Activated CD4-positive, alpha-beta T cell treated with anti-CD3 and anti-CD28 coated beads, Interleukin-2, amount 50 U/mL, for 16 hours (primary cell): ENCODE data around the gene NEMP2.
A peak's percentile ranks its signal among the peaks of the same experiment; 100 is the strongest.
"Not testable (repeated sequence)": the region's sequence is repeated elsewhere in the genome, so short reads cannot be mapped to it uniquely, and the experiment has no call there.

Source experiments
- DNase-seq: peaks from one replicate; pipeline ENCODE4 v3.0.0-alpha.2; 2020

The NEMP2 gene

DNA sequence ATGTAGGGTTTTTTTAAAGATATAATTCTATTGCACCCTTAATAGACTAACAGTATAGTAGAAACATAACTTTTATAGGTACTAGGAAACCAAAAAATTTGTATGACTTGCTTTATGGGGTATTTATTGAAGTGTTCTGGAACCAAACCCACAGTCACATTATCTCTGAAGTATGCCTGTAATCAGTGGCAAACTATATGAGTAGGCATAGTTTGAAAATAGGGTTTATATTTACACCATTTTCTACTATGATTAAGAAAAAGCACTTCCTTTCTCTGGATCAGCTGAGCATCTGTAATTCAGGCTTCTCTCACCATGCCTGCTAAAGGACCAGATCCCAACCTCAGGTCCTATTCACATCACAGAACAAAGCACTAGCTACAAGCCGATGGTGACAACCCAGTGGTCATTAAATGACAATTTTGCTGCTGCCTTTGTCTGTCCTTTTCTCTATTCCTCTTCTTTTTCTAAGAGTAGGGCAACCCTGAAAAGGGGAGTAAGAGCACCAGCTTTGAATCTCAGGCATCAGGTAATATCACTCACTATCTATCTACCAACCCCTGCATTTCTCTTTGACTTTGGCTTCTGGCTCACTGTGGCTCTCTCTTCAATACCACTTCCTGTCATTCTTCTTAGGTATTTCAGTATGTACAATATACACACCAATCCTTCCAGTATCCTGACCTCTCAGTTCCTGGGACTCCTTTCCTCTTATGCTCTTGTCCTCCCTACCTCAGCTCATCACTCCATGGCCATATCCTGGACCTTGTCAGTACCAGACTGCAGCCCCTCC, 14.4 kb downstream of the NEMP2 start:
- DNase-seq: no peak

DNA sequence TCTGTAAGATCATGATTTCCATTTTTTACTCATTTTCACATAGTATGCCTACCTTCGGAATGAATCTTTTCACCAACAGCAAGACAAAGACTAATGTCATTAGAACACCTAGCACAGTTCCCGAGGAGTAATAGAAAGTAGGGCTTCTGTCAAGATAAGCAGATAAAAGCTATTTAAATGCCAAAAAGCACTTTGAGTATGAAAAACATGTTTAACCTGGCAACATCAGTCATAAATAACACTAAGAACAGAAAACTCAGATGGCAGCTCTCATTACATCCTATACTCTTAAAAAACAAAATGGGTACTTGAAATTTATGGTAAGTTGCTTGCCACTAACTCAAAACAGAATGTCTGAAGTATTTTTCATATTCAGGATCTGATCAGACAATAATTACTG, 17.1 kb downstream of the NEMP2 start:
- no peak for DNase-seq

DNA sequence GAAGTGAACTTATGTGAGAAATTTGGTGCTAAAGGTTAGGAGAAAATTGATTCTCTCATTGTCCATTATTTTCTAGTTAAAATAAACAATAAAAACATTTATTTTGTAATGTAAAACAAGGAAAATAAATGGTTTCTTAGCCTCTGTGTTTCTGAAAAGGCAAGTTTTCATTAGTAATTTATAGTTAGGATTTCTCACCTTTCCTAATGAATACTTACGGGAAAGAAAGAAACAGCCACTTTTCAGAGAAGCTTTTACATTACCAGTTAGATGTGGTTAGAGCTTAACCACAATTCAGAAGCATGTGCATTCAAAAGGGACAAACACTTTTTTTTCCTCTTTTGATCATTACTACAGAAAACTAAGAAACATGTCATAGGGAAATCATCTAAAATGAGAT, 18.8 kb downstream of the NEMP2 start:
- DNase-seq: peak; percentile 45

DNA sequence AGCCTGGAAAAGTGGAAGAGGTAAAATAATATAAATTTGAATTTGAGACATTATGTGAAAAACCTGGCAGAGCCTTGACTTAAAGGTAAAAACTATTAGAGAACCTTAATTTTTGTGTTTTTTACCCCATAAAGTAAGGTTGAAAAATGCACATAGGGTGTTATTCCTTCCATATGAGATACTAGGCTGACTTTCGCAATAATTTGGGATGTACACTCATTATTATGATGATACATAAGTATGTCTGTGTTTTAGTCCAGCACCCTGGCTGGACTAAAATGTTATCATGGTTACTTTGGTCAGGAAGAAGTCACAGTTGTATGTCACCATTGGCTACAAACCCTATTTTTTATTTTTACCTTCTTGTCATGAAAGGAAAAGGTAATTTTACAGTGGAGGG, 19.8 kb downstream of the NEMP2 start:
- no peak for DNase-seq

DNA sequence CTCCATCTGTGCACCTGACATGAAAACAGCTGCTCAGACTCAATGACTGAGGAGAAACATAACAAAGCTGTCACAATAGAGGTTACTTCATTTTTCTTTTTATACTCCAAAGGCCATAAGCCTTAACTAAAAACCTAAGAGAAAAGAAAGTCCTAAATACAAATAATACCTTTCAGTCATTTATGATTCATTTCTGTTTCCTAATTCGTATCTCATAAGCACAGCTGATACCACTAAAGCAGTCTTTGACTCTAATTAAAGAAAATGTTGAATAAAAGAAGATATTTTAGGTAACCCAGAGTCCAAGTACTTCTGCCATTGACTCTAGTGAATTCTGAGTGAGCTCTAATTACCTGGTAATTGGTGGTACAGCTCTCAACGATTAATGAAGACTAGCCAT, 20.6 kb downstream of the NEMP2 start:
- DNase-seq: no peak

DNA sequence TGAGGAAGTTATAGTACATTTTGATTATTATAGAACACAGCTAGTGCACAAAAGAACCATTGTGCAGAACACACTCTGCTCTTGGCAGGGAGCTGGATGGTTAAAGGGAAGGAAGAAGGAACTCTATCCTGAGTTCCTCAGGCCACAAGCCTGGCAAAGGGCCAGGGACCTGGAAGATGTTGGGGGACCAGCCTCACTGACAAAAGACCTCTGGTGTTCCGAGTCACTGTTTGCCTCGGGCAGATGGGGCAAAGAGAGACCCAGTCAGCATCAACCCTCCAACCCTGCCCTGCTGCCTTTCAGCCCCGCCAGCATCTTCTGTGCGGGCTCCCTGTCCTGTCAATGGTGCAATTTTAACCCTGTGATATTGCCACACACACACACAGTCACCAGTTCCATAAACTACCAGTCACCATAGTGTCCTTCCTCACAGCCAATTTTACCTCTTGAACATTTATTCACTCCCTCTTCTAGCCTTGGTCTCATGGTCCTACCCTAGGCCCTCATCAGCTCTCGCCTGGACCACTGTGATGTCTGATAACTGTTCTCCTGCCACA, 21.9 kb downstream of the NEMP2 start:
- no peak for DNase-seq

DNA sequence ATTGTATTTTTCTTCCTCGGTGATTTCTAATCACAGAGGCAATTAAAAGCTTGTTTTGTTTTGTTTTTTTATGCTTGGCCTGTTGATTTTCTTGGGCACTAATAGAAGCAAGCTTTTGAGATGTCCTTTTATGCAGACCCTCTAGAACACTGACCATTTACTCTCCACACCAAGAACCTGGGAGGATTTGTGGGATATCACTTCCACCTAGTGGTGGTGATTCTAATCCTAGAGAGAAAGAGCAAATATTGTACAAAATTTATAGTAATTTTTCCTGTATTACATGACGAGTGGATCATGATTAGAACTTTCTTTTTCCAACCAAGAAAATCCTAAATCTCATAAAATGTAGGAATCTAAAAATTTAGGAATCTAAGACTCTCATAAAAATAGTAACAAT, 23.4 kb downstream of the NEMP2 start:
- no peak for DNase-seq

DNA sequence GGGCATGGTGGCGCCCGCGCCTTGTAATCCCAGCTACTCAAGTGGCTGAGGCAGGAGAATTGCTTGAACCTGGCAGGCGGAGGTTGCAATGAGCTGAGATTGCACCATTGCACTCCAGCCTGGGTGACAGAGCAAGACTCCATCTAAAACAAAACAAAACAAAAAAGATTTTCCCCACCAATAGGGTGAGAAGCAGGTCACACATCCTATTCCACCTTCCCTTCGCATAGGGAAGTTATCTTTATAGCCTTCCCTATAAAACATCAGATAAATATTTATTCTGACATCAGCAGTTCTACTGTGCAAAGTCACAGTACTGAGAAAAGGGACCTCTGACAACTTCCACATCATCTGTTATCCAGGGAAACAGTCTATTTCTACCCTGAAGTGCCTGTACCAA, 24.6 kb downstream of the NEMP2 start:
- not testable (repeated sequence) for DNase-seq

DNA sequence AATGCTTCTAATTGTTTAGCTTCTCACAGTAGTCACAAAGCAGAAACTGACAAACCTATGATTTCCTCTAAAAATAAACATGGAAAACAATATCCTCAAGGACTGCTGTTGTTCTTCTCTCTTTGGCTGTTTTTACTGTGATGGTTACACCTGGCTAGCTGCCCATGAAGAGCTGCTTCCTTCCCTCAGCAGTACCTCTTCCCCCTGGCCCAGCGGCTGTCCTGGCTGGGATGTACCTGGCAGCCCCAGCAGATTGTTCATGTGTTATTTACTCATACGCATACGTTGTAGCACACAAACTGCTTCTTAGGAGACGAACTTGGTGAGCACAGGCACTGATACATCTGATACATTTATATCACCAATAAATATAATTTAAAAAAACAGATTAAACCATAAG, 27.4 kb downstream of the NEMP2 start:
- DNase-seq: no peak

DNA sequence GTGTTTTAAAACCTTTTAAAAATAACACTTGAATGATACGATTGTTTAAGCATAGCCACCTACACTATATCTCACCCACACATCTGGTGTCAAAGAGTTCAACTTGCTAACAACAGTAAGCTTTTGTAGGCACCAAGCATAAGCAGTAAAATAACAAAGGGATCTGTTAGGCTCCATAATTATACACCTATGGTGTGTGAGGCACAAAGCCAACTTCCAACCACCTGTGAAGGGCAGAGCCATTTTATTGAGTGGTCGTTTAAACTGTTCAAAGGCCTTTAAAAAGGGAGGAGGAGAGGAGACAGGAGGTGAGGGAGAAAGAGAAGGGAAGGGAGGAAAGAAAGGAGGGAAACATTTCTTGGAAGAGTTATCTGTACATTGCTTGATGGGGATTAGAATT, 27.9 kb downstream of the NEMP2 start:
- DNase-seq: no peak

DNA sequence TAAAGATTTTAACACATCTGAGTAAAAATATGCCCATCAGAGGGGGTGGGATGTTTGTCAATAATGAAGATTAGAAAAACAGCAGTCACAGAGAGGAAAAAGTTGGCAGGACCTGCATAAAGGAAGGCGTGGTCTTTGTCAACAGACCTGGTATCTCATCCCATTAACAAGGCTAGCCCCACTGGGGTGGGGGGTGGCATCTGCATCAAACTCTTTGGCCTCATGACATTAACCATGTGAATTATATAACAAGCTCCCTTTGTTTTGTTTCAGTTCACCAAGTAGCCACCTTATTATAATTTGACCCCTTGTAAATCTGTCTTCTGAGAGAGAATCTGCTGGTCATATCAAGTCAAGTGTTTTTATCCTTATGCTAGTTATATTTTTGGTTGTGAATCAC, 28.8 kb downstream of the NEMP2 start:
- no peak for DNase-seq

DNA sequence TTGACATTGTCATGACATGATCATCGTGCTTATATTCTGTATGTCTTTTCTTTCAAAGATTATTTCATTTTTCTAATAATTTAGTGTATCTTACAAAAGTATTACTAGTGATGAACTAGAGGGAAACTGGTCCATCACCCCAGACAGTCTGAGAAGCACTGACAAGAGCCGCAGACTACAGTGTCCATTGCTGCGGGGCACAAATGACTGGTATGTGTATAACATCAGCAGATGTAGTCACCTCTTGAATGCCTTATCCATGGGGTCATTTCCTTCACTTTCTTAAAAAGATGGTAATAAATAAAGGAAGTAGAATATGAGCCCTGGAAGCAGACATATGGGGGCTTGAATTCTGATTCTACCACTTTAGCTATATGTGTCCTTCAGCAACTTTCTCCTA, 29.6 kb downstream of the NEMP2 start:
- DNase-seq: no peak

DNA sequence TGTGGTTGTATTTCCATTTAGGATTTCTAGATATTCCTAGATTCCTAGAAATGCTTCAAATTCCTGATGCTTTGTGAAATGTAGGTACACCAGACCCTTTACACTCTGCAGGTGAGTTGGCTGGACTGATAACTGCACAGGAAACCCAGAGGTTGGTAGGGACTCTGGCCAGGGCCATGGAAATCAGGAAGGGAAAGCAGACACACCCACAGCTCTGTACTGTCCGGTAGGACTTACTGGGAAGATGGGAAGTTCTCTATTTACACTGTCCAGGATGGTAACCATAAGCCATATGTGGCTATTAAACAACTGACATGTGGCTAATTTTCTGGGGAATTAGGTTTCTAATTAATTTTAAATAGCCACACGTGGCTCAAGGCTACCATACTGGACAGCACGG, 31.4 kb downstream of the NEMP2 start:
- no peak for DNase-seq

DNA sequence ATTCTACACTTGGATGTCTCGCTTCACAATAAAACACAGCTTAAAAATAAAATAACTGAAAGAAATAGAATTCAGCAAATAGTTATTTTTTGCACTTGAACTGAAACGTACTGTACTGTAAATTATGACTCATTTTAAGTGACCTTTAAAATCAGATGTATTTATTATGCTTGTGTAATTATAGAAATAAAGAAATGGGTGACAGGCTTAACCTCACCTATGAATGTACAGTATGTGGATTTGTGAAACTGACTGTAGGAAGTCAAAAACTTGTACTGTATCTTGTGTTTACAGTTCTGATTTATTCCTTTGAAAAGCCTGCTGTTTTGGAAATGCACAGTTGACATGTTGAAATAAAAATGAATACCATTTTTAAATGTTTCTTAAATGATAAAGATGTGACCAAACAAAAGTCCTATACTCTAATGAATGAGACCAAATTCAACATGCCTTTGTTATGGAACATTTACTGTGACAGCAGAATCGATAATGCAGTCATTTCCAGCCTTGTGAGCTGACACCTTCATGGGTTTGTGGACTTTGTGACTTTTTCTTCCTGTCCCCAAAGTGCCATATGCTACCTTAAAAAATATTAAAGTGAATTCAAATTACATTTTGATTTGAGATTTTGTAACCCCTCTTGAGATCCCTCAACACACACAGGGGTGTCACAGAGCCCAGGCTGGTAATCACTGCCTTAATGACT, 32.7 kb downstream of the NEMP2 start:
- no peak for DNase-seq

DNA sequence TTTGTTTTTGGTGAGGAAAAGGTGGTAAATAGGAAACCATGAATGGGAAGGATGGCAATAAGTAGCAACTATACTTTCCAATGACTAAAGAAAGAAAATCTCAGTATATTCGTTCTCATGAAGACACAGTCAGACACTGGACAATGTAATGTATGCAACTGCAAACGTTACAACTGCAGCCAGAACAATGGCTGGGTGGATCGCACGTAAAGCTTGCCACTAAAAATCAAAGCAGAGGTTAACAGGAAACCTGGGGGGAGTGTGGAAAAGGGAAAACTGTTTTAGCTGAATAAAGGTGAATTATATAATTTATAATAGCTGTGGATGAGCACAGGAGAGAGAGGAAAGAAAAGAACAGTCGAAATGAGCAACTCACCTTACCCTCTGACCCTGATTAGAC, 33.3 kb downstream of the NEMP2 start:
- DNase-seq: no peak

DNA sequence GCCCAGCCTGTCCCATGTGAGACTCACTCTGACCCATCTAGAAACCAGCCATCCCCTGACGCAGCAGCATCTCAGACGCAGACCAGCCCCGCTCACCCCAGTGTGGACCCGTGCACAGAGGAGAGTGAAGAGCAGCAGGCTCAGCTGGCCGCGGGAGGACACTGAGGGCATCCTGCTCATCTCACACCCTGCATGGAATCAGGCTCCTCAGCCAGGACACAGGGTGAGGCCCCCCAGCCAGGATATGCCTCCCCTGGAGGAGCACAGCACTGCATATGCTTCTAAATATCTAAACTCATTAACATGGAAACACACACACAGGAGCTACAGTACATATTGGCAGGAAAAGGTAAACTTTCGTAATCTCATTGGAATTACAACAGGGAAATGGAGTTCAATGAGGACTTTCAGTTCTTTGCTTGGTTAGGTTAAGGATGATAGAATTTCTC, 34.4 kb downstream of the NEMP2 start:
- no peak for DNase-seq

DNA sequence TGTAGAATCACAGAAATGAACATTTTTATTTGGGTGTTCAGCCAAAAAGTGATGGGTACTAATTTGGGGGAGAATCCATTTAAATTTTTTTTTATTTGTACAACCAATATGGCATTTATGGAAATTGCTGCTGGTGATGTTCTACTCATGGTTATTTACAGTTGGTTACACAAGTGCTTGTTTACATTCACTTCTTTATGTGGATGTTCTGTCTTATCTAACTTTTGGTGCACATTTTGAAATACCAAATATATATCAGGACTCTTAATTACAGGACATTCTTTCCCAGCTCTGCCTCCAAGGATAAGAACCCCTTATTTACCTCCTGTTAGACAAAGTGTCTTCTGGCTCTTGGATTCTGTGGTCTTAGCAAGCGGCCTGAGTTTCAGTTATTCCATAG, 35.2 kb downstream of the NEMP2 start:
- no peak for DNase-seq

DNA sequence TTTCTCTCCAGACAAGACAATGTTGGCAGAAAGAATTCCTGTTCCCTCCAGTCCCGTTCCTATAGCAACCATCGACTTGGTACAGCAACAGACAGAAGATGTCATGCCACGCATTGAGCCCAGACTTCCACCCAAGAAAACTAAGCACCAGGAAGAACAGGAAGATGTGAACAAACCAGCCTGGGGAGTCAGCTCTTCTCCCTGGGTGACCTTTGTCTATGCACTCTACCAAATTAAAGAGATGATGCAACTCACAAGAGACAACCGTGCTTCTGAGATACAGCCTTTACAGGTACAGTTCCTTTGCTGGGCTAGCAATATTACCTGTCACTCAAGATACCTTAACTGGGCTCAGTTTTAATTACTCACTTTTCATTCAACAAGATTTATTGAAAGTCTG, 37.1 kb downstream of the NEMP2 start:
- DNase-seq: no peak

DNA sequence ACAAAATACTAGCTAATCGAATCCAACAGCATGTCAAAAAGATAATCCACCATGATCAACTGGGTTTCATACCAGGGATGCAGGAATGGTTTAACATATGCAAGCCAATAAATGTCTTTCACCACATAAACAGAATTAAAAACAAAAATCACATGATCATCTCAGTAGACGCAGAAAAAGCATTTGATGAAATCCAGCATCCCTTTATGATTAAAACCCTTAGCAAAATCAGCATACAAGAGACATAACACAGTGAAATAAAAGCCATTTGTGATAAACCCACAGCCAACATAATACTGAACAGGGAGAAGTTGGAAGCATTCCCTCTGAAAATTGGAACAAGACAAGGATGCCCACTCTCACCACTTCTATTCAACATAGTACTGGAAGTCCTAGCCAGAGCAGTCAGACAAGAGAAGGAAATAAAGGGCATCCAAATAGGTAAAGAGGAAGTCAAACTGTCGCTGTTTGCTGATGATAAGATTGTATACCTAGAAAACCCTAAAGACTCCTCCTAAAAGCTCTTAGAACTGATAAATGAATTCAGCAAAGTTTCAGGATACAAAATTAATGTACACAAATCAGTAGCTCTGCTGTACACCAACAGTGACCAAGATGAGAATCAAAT, 39.8 kb downstream of the NEMP2 start:
- DNase-seq: not testable (repeated sequence)

DNA sequence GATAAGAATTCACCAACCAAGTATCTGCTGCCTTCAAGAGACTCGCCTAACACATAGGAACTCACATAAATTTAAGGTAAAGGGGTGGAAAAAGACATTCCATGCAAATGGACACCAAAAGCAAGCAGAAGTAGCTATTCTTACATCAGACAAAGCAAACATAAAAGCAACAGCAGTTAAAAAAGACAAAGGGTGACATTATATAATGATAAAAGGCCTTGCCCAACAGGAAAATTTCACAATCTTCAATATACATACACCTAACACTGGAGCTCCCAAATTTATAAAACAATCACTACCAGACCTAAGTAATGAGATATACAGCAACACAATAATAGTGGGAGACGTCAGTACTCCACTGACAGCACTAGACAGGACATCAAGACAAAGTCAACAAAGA, 41.4 kb downstream of the NEMP2 start:
- DNase-seq: no peak

DNA sequence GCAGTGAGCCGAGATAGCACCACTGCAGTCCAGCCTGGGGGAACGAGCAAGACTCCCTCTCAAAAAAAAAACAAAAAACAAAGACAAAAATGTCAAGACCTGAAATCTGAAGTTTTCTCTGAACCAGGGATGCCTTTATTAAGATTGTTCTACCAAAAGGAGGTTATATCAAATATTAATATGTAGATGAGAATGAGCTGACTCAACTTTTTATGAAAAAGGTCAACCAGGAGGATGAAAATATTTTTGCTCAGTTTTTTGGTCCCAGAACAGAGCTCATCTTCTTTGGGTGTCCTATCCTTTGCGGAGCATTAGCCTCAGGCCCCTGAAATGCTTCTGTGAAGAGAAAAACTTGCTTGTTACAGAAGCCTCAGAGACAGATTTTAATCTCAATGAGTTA, 44.0 kb downstream of the NEMP2 start:
- no peak for DNase-seq

DNA sequence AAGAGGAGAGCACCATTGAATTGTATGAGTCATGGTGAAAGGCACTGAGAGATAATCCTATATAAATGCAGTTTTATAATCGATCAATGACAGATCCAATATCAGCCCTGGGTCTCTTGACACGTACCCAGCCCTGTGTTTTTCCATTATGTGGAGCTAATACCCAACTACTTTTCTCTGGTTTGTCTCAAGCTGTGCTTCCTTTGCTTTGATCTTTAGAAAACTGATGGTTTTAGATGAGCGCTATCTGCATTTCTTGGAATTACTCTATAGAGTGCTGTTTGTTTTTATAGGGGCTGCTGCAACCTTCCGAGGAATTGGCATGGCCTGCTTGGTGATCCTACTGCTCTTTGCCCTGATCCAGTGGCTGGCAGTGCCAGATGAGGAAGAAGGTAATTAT, 45.0 kb downstream of the NEMP2 start:
- DNase-seq: no peak

DNA sequence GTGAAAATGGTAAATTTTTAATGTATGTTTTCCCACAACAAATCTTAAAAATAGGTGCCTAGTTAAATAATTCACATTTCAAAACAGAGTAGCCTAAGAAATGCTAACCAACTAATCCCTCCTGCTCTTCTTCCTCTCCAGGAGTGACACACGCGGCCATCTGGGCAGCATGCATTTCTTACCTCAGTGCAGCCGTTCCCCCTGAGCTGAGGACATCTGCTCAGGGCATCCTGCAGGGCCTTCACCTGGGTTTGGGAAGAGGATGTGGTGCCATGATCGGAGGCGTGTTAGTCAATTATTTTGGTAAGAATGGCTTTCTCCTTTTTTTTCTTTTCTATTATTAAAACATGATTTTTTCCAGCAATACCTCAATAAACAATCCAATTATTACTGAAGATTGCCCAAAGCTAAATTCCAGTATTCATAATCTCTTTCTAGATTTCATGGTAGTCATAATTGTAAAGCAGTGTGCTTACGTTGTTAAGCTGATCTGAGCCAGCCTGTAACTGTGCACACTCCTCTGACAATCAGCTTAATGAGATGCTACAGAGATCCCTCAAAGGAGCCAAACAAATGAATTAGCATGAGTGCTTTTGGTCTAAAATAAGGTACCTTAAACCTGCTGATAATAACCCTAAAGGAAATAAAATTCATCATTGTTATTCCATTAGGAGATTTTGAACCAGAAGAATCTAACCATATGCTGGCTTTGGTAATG, 45.8 kb downstream of the NEMP2 start:
- DNase-seq: no peak
